Calu3 (cell line): Measurements from ENCODE around the gene RIMS4. TPM values are rescaled to one million over a fixed set of nuclear protein-coding genes. Genes with fewer than 3 reads are reported as not detected.

Source experiments
- BruUV-seq: library from RNA; stranded (reverse); fragments of 400-500 nt; replicated peaks from 2 replicates; lab custom pipeline; 2021; lab: Mats Ljungman, UMichigan
- CTCF ChIA-PET: fragments of 300-600 bp; sonication (Branson Sonifier 250); formaldehyde crosslinking; loops from one replicate; lab custom pipeline; 2022; ENCODE audit warnings: antibody characterized with exemption; lab: Charles Lee
- DNase-seq: peaks from one replicate; pipeline ENCODE4 v3.0.0; 2022
- H3K27ac Mint-ChIP-seq: one replicate; pipeline ENCODE4 v1.8.0; 2022; ENCODE audit warnings: mixed read lengths; ENCODE audit not compliant: unreplicated experiment
- H3K27me3 Mint-ChIP-seq: one replicate; pipeline ENCODE4 v1.8.0; 2022; ENCODE audit warnings: mixed read lengths; ENCODE audit not compliant: unreplicated experiment
- H3K36me3 Mint-ChIP-seq: one replicate; pipeline ENCODE4 v1.8.0; 2022; ENCODE audit warnings: mild to moderate bottlenecking, moderate library complexity, mixed read lengths; ENCODE audit not compliant: insufficient read depth, unreplicated experiment
- H3K4me1 Mint-ChIP-seq: one replicate; pipeline ENCODE4 v1.8.0; 2022; ENCODE audit warnings: mild to moderate bottlenecking, low read depth, mixed read lengths; ENCODE audit not compliant: unreplicated experiment
- H3K4me3 Mint-ChIP-seq: one replicate; pipeline ENCODE4 v1.8.0; 2022; ENCODE audit warnings: mild to moderate bottlenecking, low read depth, moderate library complexity, mixed read lengths; ENCODE audit not compliant: unreplicated experiment
- H3K9me3 Mint-ChIP-seq: one replicate; pipeline ENCODE4 v1.8.0; 2022; ENCODE audit warnings: low read depth, mixed read lengths; ENCODE audit not compliant: unreplicated experiment
- intact Hi-C: fragments of 100-400 bp; cut with micrococcal nuclease; formaldehyde crosslinking; loops from one replicate; pipeline ENCODE4 v1.10.0; 2022; ENCODE audit not compliant: unreplicated experiment
- total RNA-seq: library from RNA; stranded (reverse); gene quantifications from 2 replicates; pipeline ENCODE4 v1.2.3, GENCODE V29; 2022
- TF ChIP-seq, protein P1 (sequence below): fragments of 200-600 bp; IDR thresholded peaks from one replicate; pipeline ENCODE4 v1.8.0; 2022; ENCODE audit warnings: antibody characterized with exemption; ENCODE audit not compliant: unreplicated experiment

The RIMS4 gene
- total RNA-seq, 1 experiment from 2014 or later: 0.40 TPM

DNA sequence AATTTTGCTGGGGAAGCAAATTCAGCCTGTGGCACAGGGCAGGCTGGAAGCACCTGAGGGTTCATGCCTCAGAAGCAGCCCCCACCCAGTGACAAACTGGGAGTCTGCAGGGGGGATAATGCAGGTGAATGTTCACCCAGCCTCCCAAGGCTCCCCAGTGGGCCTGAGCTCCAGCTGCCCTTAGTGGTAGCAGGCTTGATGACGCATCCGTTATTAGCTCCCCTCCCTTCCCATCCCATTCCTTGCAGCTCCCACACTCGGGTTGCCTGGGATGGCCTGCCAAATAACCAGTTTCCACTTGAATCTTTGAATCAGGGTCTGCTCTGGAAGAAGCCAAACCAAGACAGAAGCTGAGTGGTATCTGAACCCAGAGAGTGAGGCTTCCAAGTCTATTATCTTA lies 48.9 kb downstream of the RIMS4 start:
- Mint-ChIP-seq H3K27me3 (peaks cover 87% of the 10 kb centered on the region), H3K9me3 (no peaks in the 10 kb centered on the region), H3K27ac (no peak overlapping the region), H3K4me1 (peaks cover 11% of the 10 kb centered on the region), H3K4me3 (no peak overlapping the region), H3K36me3 (no peaks in the 10 kb centered on the region)
- intact Hi-C loops: no loop called here
- DNase-seq: no peak
- BruUV-seq: no TSS peak
- TF ChIP-seq, protein P1, sequence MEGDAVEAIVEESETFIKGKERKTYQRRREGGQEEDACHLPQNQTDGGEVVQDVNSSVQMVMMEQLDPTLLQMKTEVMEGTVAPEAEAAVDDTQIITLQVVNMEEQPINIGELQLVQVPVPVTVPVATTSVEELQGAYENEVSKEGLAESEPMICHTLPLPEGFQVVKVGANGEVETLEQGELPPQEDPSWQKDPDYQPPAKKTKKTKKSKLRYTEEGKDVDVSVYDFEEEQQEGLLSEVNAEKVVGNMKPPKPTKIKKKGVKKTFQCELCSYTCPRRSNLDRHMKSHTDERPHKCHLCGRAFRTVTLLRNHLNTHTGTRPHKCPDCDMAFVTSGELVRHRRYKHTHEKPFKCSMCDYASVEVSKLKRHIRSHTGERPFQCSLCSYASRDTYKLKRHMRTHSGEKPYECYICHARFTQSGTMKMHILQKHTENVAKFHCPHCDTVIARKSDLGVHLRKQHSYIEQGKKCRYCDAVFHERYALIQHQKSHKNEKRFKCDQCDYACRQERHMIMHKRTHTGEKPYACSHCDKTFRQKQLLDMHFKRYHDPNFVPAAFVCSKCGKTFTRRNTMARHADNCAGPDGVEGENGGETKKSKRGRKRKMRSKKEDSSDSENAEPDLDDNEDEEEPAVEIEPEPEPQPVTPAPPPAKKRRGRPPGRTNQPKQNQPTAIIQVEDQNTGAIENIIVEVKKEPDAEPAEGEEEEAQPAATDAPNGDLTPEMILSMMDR: no peak
- CTCF ChIA-PET: interaction anchor here (0.7 kb wide), 1 partner anchor 14 kb away, joined by 4 read pairs; no protein-coding TSS in a partner anchor

DNA sequence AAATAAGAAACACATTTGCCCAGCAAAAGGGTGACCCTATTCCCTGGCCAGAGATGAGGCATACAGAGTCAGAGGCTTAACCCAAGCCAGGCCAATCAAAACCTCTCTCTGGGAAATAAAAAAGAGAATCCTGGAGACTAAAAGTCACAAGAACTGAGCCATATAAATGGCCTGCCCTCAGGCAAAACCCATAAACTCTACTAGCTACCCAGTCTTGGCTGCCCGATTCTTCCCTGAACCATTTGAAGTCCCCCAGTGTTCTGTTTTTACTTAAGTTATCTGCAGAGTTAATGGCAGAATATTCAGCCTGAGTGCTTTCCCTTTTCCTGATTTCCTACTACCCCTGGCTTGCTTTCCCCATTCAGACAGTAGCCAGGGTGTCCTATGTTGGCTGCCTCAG lies 50.8 kb downstream of the RIMS4 start:
- Mint-ChIP-seq H3K4me1 (no peaks in the 10 kb centered on the region), H3K27me3 (peaks cover 87% of the 10 kb centered on the region), H3K27ac (no peak overlapping the region), H3K9me3 (no peaks in the 10 kb centered on the region), H3K36me3 (no peaks in the 10 kb centered on the region), H3K4me3 (no peak overlapping the region)
- BruUV-seq: no TSS peak
- TF ChIP-seq, protein P1: no peak
- CTCF ChIA-PET: no interaction called here
- intact Hi-C loops: no loop called here
- DNase-seq: no peak

DNA sequence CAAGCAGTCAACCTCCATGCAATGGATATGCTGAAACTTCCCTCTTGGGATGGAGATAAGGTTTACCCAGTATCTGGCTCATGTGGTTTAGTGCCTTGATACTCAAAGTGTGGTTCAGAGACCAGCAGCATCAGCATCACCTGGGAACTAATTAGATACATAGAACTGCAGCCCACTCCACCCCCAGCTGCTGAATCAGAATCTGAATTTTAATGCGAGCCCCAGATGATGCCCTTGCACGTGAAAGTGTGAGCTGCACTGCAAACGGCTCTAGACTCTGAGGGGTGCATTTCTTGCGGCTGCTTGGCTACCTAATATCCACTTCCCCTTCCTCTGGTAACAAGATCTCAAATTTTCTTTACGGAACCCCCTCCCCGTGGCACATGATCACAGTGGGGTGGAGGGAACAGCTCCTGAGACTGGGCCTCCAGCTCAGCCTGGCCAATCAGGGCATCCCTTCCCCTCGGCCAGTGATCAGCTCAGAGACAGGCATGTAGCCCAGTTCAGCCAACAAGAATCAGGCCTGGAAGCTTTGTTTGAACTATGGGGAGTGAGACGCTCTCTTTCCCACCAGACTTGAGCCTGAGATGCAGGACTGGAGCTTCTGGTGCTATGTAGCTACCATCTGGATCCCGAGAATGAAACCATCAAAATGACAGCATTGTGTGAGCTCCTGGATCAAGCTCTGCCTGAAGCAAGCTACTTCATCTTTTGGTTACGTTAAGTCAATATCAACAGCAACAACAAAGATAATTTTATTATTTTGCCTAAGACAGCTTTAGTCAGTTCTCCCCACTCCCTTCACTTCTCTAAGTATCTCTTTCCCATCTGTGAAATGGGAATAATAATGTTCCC lies 51.9 kb downstream of the RIMS4 start:
- CTCF ChIA-PET: interaction anchor here (1.9 kb wide), 1 partner anchor 11 kb away, joined by 6 read pairs; no protein-coding TSS in a partner anchor
- intact Hi-C loops: no loop called here
- DNase-seq: no peak

DNA sequence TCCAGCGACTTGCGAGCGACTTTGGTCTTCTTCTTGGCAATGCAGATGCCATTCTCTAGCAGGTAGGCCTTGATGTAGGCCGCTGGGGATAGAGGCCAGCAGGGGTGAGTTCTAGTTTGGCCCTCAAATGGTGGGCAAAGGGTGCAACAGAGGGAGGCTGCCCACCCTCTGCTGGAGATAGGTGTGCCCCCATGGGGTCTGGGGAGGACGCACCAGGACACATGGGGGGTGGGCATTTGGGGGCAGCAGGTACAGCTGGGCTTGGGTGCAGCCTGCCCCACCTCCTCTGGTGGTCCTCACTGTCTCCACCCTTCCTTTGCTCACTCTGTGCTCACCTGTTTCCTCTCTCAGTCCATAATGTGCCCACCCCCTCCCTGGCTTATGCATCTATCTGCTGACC lies 53.4 kb downstream of the RIMS4 start:
- no TSS peak for BruUV-seq
- H3K27me3 Mint-ChIP-seq: peaks cover 89% of the 10 kb centered on the region
- intact Hi-C loops: no loop called here
- TF ChIP-seq, protein P1: peak; percentile 8
- no peaks in the 10 kb centered on the region for H3K4me1 Mint-ChIP-seq
- H3K4me3 Mint-ChIP-seq: no peak overlapping the region
- DNase-seq: no peak
- H3K27ac Mint-ChIP-seq: no peak overlapping the region
- H3K36me3 Mint-ChIP-seq: no peaks in the 10 kb centered on the region
- CTCF ChIA-PET: interaction anchor here (1.3 kb wide), 1 partner anchor 10 kb away, joined by 5 read pairs; no protein-coding TSS in a partner anchor
- no peaks in the 10 kb centered on the region for H3K9me3 Mint-ChIP-seq

More for the DNA sequence above, 51.9 kb downstream of the RIMS4 start:
- H3K27me3 Mint-ChIP-seq: peaks cover 87% of the 10 kb centered on the region
- TF ChIP-seq, protein P1: no peak
- BruUV-seq: no TSS peak
- H3K4me1 Mint-ChIP-seq: no peaks in the 10 kb centered on the region
- no peak overlapping the region for H3K4me3 Mint-ChIP-seq
- H3K9me3 Mint-ChIP-seq: no peaks in the 10 kb centered on the region
- H3K27ac Mint-ChIP-seq: no peak overlapping the region
- no peaks in the 10 kb centered on the region for H3K36me3 Mint-ChIP-seq
